Measurements from ENCODE around the gene CCN5.
"Not testable (repeated sequence)": the region's sequence is repeated elsewhere in the genome, so short reads cannot be mapped to it uniquely, and the experiment has no call there.

CCN5 gene

GRCh38 chr20:44695295-44695673 lies 19.9 kb upstream of the CCN5 start:
- DNase-seq: no peak

GRCh38 chr20:44695674-44696300 lies 19.4 kb upstream of the CCN5 start:
- peak; percentile 93 for DNase-seq

DNA sequence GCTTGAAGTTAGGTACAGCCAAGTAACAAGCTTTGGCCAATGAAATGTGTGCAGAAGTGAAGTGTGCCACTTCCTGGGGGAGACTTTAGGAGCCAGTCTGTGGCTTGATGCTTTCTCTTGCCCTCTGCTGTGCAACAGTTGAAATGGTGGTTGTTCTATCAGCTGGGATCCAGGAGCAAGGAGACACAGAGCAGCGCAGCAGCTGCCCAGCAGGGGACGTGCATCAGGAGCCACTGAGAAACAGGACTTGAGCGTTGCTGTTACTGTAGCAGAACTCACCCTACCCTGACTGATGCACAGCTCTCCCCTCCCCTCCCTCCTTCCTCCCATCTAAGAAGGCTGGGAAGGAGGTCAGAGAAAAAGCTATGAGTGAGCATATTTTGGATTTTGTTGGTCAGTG lies 18.9 kb upstream of the CCN5 start:
- no peak for DNase-seq

DNA sequence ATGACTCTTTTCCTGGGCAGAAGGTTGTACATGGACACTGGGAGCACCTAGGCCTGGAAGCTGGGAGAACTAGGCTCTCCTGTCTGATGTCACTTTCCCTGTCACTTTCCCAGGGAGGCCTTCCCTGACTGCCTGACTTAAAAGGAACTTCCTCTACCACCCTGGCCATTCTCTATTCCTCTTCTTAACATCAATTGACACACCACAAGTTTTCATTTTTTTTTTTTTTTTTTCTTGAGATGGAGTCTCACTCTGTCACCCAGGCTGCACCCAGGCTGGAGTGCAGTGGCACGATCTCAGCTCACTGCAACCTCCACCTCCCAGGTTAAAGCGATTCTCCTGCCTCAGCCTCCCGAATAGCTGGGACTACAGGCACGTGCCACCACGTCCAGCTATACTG lies 18.1 kb upstream of the CCN5 start:
- DNase-seq: not testable (repeated sequence)

GRCh38 chr20:44698351-44698750 lies 16.8 kb upstream of the CCN5 start:
- DNase-seq: no peak

DNA sequence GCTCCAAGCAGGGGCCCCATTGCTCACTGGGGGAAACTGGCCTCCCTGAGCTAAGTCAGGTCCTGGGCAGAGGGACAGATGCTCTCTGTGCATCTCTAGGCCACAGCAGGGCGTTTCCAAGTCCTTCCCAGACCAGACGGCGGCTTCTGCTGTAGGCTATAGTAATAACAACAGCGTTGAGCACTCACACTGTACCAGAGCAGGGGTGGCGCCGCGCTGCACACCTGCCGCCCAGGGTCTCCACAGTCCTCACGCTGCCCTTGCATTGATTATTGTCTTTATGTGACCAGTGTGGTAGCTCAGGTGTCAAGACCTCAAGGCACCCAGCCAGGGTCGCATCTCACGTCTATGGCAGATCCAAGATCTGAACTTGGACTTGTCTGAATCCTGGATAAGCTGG lies 14.9 kb upstream of the CCN5 start:
- DNase-seq: no peak

- DNase-seq: peak; percentile 57
These were observed 13.9 kb upstream of the CCN5 start for GRCh38 chr20:44701118-44701857.

DNA sequence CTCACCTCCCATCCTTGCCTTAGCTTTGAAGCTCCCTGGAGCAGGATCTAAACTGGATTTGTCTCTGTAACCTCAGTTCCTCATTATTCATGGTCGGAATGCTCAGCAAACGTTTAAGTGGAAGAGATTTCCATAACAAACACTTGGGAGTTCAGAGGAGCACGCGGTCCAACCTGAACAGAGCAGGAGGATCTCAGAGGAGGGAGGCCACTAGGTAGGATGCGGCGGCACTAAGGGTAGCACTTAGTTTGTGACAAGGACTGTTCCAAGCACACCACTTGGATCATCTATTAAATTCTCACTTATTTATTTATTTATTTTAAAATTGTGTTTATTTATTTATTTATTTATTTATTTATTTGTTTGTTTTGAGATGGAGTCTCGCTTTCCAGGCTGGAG lies 13.3 kb upstream of the CCN5 start:
- no peak for DNase-seq

DNA sequence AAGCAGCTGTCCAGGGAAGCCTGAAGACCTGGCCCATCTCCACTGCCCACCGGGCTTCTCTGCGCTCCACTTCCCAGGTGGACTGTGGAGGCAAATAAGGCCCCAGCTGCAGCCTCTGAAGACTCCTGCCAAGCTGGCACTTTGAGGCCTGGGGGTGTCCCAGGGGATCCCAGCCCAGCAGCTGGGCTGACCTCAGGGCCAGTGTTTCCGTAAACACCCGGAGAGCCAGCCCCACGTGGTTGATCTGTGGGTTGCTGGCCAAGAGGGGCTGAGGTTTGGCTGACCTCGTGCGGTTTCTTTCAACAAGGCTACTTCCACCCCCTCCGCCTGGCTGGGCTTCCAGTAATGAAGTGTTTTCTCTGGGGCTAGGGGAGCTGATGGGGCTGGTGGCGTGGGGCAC lies 12.4 kb upstream of the CCN5 start:
- DNase-seq: peak; percentile 77

GRCh38 chr20:44703183-44703925 lies 11.8 kb upstream of the CCN5 start:
- no peak for DNase-seq

GRCh38 chr20:44703956-44704488 lies 11.1 kb upstream of the CCN5 start:
- no peak for DNase-seq

DNA sequence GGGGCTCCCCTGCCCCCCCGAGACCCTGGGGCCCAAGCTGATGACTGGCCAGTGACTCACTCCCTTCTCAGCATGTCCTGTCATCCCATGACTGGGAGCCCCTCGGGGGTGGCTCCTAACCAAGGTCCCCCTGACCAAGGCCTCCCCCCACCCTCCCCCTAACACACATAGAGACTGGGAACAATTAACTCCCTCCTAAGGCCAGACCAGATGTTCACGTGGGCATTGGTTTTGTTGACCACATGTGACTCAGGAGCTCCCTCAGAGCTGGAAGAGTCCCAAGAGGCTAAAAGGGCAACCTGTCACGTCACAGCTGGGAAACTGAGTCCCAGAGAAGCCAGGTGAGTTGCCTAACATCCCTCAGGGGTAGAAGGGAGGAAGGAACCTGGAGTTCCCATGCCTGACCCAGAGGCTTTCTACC lies 10.6 kb upstream of the CCN5 start:
- peak; percentile 90 for DNase-seq

GRCh38 chr20:44705364-44706094 lies 9.6 kb upstream of the CCN5 start:
- DNase-seq: no peak

DNA sequence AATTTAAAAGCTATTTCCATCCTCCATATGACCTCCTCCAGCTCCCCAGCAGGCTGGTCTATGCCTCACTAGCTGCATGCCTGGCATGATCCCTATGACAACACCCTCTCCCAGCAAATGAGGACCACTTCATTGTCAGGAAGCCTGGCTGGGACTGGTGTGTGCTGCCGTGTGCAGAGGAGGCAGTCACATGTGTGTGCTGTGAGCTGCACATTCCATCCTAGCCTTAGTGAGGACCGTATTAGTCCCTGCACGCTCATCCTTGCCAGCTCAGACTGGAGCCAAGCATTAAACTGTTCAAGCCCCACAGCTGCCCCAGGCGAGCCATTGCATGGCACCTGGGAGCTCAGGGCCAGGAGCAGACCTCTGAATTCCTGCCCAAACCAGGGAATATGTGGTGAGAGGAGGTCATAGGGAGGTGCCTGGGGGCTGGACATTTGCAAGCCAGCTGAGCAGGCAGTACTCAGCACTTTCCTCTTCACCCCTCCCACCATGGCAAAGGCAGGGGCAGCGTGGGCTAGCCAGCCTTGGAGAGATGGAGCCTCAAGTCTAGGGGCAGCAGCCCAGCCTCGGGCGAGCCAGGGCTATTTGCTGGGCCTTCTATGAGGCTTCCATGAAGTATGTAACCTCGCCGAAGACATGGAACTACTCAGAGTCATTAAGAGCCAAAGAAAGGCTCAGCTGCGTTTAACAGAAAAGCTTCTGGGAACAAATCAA lies 8.7 kb upstream of the CCN5 start:
- DNase-seq: peak; percentile 78

GRCh38 chr20:44707018-44707579 lies 8.1 kb upstream of the CCN5 start:
- DNase-seq: no peak

DNA sequence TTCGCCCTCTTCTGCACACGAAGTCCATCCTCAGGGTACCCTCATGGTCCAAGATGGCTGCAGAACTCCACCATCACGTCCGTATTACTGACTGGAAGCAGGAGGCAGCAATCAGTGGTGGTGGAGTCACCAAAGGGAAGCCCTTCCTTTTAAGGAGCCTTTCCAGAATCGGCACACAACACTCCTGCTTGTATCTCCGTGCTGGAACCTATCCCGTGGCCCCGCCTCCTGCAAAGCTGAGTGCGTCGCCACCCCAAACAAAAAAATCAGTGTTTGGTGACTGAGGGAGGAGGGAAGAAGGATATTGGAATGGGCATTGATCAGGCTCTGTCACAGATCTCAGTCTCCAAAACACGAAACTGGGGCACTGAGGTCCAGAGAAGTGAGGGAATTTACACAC lies 5.8 kb upstream of the CCN5 start:
- DNase-seq: no peak

DNA sequence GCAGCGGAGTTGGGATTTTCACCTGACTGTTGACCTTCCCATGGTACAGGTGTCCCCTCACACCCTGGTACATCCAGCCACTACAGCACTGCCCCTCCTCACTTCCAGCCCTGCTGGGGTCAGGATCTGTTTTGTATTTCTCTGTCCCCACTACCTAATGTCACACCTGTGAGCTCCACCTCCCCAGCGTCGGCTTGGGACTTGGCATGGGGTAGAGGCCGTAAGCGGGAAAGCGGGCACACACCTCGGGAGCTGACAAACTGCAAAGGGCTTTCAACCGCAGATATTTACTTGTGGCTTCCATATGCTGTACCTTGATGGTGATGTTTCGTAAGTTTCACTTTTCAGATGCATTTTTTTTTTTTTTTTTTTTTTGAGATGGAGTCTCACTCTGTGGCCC lies 5.4 kb upstream of the CCN5 start:
- no peak for DNase-seq

GRCh38 chr20:44711237-44711636 lies 3.9 kb upstream of the CCN5 start:
- DNase-seq: no peak

- DNase-seq: no peak
These were observed 968 bp upstream of the CCN5 start for GRCh38 chr20:44714102-44714700.

GRCh38 chr20:44715499-44716308 lies 535 bp downstream of the CCN5 start:
- DNase-seq: no peak

Measured in fibroblast of skin of abdomen (primary cell).